Measurements from ENCODE around the gene SENP1. TPM values are rescaled to one million over a fixed set of nuclear protein-coding genes. Genes with fewer than 3 reads are reported as not detected.

Gene SENP1
- total RNA-seq, 4 donors from 2014 or later: 14.6 to 20.3 (median 18.0) TPM

DNA sequence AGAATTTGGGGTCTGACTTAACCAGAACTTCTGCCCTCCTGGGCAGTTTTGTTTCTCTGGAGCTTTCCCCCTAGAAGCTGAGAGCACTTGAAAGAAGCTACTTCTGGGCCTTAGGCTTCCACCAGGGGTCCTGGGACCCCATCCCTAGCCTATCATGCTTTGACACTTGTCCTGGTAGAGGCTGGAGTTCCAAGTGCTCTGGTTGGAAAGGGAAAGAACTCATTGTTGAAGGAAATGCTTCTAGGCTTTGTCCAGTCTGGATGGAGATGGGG lies 100.2 kb downstream of the SENP1 start:
- TF ChIP-seq, protein P1, sequence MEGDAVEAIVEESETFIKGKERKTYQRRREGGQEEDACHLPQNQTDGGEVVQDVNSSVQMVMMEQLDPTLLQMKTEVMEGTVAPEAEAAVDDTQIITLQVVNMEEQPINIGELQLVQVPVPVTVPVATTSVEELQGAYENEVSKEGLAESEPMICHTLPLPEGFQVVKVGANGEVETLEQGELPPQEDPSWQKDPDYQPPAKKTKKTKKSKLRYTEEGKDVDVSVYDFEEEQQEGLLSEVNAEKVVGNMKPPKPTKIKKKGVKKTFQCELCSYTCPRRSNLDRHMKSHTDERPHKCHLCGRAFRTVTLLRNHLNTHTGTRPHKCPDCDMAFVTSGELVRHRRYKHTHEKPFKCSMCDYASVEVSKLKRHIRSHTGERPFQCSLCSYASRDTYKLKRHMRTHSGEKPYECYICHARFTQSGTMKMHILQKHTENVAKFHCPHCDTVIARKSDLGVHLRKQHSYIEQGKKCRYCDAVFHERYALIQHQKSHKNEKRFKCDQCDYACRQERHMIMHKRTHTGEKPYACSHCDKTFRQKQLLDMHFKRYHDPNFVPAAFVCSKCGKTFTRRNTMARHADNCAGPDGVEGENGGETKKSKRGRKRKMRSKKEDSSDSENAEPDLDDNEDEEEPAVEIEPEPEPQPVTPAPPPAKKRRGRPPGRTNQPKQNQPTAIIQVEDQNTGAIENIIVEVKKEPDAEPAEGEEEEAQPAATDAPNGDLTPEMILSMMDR (IDR thresholded peaks at IDR 0.05; ENCODE audit: low read depth): no peak

DNA sequence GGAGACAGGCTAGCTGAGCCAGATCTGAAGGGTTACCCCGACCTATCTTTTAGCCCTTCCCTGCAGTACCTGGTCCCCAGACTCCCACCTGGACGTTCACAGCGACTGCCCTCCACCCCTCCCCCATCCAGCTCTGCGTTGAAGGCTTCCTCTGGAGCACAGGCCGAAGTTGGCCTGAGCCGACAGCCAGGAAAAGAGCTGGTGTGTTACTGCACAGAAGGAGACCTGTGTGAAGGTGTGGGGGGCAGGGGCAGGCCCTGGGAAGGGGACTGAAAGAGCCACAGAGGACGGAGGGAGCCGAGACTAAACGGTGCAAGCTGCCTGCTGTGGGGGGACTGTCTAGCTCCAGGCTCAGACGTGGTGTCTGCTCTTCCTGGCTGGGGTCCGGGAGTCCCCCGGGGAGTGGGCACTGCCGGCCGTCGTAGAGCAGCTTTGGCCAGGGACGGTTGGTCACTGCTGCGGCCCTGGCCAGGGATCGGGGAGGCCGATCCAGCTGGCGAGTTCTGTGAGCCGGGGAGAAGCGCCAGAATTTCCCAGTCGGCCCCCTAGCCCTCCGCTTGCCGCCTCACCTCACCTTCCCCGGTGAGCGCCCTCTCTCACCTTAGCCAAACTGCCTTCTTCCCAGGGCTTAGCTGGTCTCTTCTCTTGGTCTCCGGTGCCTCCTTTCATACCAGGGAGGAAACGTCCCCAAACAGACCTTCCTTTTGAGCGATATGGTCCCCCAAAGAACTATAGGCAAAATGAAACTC lies 100.7 kb downstream of the SENP1 start:
- TF ChIP-seq, protein P1 (IDR thresholded peaks at IDR 0.05; ENCODE audit: low read depth): no peak

DNA sequence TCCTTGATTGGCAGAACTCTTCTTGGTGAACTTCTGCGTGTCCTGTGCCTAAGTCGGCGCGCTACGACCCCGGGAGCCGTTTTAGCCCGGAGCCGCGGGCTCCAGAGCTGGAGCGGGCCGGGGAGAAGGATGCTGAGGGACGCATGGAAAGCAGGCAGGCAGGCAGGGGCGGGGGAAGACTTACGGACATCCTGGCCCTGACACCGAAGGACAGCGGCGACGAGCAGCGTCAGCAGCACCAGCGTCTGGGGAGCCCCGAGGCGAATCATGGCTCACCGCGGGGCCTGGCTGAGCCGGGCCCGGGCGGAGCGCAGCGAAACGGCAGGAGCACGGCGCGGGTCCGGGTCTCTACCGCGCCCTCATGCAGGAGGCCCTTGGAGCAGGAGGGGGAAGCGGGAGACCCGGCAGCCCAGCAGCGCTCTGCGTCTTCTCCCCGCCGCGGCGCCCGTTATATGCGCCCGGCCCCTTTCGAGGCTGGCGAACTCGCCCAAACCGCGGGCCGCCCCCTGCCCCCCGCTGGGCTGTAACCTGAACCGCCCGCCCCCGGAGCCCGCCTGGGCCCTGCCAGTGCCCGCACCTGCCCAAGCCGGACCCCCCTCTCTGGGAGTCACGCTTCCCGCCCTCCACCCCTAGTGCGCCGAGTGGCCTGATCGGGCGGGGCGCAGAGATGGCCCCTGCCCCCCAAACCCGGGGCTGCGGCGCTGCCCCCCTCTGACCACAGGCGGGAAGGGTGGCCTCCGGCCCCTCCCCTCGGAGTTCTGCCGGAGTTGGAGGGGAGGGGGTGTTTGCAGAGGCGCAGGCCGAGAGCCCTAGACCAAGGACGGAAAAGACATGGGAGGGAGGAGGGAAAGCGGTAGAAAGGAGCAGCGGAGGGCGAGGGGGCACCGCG lies 101.6 kb downstream of the SENP1 start, which contains the start of gene COL2A1:
TSS of gene COL2A1 (minus strand) at position 424 of the 889 bp plus-strand sequence. CDS start at position 269, 155 bp downstream.
- TF ChIP-seq, protein P1 (IDR thresholded peaks at IDR 0.05; ENCODE audit: low read depth): no peak

DNA sequence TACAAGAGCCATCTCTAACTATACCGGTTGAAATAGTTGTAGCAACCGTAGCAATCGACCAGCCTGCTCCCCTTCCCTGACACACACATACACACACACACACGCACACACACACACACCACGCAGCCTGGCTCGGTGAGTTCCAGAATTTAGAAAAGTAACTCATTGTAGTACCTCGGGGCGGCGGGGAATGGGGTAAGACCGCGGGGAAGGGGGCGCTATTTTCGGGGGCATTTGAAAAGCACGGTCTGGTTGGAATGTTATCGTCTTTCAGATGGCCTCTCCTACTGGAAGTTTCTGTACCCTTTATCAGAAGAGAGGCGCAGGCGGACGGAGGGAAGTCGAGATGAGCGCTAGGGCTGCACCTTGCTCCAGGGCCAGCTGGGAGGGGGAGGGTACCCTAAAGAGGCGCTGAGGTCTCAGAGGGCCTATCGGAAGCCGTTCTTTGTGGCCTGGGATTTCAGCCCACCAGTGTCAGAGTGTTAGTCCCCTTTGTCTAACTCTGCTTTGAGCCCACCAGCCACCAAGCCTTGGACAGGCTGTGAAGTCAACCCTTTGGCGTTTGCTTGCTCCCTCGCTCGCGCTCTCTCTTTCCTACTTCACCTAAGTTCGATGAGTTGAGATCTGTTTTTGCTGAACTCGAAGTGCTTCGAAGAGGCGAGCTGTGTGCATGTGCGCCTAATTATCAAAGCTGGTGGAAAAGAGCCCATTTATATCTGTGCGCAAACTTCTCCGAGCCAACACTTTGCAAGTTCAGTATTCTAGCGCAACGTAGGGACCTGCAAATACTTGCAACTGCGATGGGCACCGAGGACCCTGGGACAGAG lies 102.4 kb downstream of the SENP1 start:
- TF ChIP-seq, protein P1 (IDR thresholded peaks at IDR 0.05; ENCODE audit: low read depth): no peak

DNA sequence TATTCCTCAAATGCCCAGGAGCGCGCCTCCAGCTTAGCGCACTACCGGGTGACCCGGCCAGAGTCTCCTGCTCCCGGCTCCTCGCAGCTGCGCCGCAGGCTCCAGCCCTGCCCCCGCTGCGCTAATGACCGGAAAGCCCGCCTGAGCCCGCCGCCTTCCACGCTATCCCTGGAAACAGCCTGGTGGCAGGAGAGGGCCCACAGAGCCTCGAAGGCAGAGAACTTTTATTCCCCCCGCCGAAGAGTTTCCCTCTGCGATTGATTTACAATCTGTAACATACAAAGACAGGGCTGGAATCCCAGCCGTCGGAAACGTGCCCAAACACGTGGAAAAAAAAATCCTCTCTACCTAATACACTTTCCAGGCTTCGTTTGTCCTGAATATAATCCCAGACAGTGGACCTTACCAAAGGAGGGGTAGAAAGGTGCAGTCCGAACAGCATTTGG lies 103.1 kb downstream of the SENP1 start:
- TF ChIP-seq, protein P1 (IDR thresholded peaks at IDR 0.05; ENCODE audit: low read depth): no peak

DNA sequence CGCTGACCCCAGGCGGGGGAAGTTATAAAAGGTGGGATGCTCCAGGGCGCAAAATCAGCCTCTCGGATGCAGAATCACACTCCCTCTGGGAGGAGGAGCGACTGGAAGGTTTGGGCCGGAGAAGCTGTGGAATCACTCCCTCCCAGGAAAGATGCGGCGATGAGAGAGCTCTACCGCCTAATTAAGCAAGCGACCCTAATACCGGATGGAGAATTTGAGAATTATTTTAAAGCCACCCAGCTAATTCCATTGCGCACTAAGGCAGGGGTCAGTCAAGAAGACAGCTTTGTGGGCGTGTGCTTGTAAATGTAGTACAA lies 103.5 kb downstream of the SENP1 start:
- TF ChIP-seq, protein P1 (IDR thresholded peaks at IDR 0.05; ENCODE audit: low read depth): no peak
